HEK293 (cell line): ENCODE results near the gene SOX11.

Experiments used
- HOXD13 ChIP-seq: sonication (generic); formaldehyde crosslinking; IDR thresholded peaks from 2 replicates; pipeline ENCODE4 v1.8.0; 2022; ENCODE audit warnings: missing genetic modification reagents, borderline replicate concordance
- KLF16 ChIP-seq: fragments of 450-650 bp; formaldehyde crosslinking; IDR thresholded peaks from 2 replicates; pipeline ENCODE4 v1.5.1; 2017; ENCODE audit warnings: missing biosample characterization, missing genetic modification characterization
- WT1 ChIP-seq: fragments of 450-650 bp; formaldehyde crosslinking; IDR thresholded peaks from 2 replicates; pipeline ENCODE4 v1.5.1; 2016; ENCODE audit warnings: missing biosample characterization, missing genetic modification characterization
- ZBTB1 ChIP-seq: fragments of 450-650 bp; formaldehyde crosslinking; IDR thresholded peaks from 2 replicates; pipeline ENCODE4 v1.5.1; 2016; ENCODE audit warnings: missing biosample characterization, missing genetic modification characterization
- ZBTB7A ChIP-seq: fragments of 450-650 bp; formaldehyde crosslinking; IDR thresholded peaks from 2 replicates; pipeline ENCODE4 v1.5.1; 2016; ENCODE audit warnings: low read depth, missing biosample characterization, missing genetic modification characterization
- ZIC2 ChIP-seq: fragments of 450-650 bp; formaldehyde crosslinking; IDR thresholded peaks from 2 replicates; pipeline ENCODE4 v1.5.1; 2016; ENCODE audit warnings: missing biosample characterization, missing genetic modification characterization
- ZNF223 ChIP-seq: fragments of 450-650 bp; formaldehyde crosslinking; IDR thresholded peaks from 2 replicates; pipeline ENCODE4 v1.5.1; 2016; ENCODE audit warnings: missing biosample characterization, missing genetic modification characterization
- ZNF585B ChIP-seq: fragments of 450-650 bp; formaldehyde crosslinking; IDR thresholded peaks from 2 replicates; pipeline ENCODE4 v1.5.1; 2016; ENCODE audit warnings: missing biosample characterization, missing genetic modification characterization
- ZNF624 ChIP-seq: fragments of 450-650 bp; formaldehyde crosslinking; IDR thresholded peaks from 2 replicates; pipeline ENCODE4 v1.5.1; 2017; ENCODE audit warnings: missing biosample characterization, missing genetic modification characterization
- TF ChIP-seq, protein P1 (sequence below): fragments of 450-650 bp; formaldehyde crosslinking; IDR thresholded peaks from 2 replicates; pipeline ENCODE4 v1.5.1; 2016; ENCODE audit warnings: missing biosample characterization, missing genetic modification characterization
- TF ChIP-seq, protein P2 (sequence below): fragments of 450-650 bp; formaldehyde crosslinking; IDR thresholded peaks from 2 replicates; pipeline ENCODE4 v1.5.1; 2016; ENCODE audit warnings: missing biosample characterization, missing genetic modification characterization
- TF ChIP-seq, protein P3 (sequence below): fragments of 450-650 bp; formaldehyde crosslinking; IDR thresholded peaks from 2 replicates; pipeline ENCODE4 v1.5.1; 2016; ENCODE audit warnings: missing biosample characterization, missing genetic modification characterization

DNA sequence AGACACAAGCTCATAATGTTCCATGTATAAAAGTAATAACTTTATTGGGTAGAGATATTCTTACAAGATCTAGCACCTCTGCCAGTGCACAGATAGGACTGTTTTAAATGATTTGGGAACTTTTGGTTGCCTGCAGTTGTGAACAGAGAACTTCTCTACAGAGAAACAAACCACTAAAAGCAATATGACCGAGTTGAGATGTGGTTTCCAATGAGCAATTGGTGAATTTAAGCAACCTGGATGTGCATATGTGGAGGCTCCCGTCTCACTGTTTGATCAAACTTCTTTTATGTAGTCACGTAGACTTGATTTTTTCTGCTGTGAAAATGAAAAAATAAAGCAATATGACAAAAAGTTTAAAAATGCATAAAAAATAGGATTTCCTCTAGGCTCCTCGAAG, 7.8 kb downstream of the SOX11 start:
- TF ChIP-seq, protein P1, sequence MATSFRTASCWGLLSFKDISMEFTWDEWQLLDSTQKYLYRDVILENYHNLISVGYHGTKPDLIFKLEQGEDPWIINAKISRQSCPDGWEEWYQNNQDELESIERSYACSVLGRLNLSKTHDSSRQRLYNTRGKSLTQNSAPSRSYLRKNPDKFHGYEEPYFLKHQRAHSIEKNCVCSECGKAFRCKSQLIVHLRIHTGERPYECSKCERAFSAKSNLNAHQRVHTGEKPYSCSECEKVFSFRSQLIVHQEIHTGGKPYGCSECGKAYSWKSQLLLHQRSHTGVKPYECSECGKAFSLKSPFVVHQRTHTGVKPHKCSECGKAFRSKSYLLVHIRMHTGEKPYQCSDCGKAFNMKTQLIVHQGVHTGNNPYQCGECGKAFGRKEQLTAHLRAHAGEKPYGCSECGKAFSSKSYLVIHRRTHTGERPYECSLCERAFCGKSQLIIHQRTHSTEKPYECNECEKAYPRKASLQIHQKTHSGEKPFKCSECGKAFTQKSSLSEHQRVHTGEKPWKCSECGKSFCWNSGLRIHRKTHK: no peak
- TF ChIP-seq, protein P2, sequence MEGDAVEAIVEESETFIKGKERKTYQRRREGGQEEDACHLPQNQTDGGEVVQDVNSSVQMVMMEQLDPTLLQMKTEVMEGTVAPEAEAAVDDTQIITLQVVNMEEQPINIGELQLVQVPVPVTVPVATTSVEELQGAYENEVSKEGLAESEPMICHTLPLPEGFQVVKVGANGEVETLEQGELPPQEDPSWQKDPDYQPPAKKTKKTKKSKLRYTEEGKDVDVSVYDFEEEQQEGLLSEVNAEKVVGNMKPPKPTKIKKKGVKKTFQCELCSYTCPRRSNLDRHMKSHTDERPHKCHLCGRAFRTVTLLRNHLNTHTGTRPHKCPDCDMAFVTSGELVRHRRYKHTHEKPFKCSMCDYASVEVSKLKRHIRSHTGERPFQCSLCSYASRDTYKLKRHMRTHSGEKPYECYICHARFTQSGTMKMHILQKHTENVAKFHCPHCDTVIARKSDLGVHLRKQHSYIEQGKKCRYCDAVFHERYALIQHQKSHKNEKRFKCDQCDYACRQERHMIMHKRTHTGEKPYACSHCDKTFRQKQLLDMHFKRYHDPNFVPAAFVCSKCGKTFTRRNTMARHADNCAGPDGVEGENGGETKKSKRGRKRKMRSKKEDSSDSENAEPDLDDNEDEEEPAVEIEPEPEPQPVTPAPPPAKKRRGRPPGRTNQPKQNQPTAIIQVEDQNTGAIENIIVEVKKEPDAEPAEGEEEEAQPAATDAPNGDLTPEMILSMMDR (tag by site-specific recombination): no peak
- no peak for TF ChIP-seq ZBTB1 (tag by site-specific recombination)
- no peak for TF ChIP-seq WT1 (tag by site-specific recombination)
- no peak for TF ChIP-seq ZBTB7A
- no peak for TF ChIP-seq KLF16 (tag by site-specific recombination)
- no peak for TF ChIP-seq ZNF624 (tag by site-specific recombination)
- TF ChIP-seq ZNF223 (tag by site-specific recombination): no peak
- TF ChIP-seq ZIC2 (tag by site-specific recombination): no peak
- TF ChIP-seq HOXD13 (CRISPR knock-in tag): no peak
- no peak for TF ChIP-seq ZNF585B (tag by site-specific recombination)
- TF ChIP-seq, protein P3, sequence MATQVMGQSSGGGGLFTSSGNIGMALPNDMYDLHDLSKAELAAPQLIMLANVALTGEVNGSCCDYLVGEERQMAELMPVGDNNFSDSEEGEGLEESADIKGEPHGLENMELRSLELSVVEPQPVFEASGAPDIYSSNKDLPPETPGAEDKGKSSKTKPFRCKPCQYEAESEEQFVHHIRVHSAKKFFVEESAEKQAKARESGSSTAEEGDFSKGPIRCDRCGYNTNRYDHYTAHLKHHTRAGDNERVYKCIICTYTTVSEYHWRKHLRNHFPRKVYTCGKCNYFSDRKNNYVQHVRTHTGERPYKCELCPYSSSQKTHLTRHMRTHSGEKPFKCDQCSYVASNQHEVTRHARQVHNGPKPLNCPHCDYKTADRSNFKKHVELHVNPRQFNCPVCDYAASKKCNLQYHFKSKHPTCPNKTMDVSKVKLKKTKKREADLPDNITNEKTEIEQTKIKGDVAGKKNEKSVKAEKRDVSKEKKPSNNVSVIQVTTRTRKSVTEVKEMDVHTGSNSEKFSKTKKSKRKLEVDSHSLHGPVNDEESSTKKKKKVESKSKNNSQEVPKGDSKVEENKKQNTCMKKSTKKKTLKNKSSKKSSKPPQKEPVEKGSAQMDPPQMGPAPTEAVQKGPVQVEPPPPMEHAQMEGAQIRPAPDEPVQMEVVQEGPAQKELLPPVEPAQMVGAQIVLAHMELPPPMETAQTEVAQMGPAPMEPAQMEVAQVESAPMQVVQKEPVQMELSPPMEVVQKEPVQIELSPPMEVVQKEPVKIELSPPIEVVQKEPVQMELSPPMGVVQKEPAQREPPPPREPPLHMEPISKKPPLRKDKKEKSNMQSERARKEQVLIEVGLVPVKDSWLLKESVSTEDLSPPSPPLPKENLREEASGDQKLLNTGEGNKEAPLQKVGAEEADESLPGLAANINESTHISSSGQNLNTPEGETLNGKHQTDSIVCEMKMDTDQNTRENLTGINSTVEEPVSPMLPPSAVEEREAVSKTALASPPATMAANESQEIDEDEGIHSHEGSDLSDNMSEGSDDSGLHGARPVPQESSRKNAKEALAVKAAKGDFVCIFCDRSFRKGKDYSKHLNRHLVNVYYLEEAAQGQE (tag by site-specific recombination): no peak
